Myocyte (in vitro differentiated cells): ENCODE data around the gene SNRPE. TPM values are rescaled to one million over a fixed set of nuclear protein-coding genes. Genes with fewer than 3 reads are reported as not detected.

Experiments
- DNase-seq: peaks from one replicate; pipeline ENCODE4 v3.0.0-alpha.2; 2012; ENCODE audit warnings: low read depth
- total RNA-seq: library from RNA; depleted of rRNA; stranded (reverse); fragments of >200 nt; gene quantifications from 2 replicates; pipeline ENCODE4 v1.2.3, GENCODE V29; 2014

SNRPE gene
- total RNA-seq, 1 donor from 2014 or later = 50.6 TPM

DNA sequence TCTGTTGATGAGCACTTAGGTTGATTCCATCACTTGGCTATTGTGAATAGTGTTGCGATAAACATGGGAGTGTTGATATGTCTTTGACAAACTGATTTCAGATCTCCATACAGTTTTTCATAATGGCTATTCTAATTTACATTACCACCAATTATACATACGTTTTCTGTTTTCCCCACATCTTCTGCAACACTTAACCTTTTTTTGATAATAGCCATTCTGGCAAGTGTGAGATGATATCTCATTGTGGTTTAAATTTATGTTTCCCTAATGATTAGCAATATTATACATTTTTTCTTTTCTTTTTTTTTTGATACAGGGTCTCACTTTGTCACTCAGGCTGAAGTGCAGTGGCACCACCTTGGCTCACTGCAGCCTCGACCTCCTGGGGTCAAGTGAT lies 17.0 kb downstream of the SNRPE start:
- no peak for DNase-seq

DNA sequence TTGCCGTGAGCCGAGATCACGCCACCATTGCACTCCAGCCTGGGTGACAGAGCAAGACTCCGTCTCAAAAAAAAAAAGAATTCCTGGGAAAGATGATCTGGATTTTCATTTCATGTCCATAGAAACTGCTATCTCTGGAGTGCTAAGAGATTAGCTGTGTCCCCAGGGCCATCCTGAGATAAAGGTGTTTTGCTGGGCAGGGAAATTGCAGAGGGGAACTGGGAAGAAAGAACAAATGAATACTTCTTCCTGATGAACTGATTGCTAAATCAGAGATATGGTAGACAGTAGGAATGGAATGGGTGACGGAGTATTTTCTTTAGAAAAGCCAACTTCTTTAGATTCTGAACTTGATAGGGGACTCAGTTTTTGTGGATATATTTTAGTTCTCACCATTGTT lies 19.2 kb downstream of the SNRPE start:
- no peak for DNase-seq

DNA sequence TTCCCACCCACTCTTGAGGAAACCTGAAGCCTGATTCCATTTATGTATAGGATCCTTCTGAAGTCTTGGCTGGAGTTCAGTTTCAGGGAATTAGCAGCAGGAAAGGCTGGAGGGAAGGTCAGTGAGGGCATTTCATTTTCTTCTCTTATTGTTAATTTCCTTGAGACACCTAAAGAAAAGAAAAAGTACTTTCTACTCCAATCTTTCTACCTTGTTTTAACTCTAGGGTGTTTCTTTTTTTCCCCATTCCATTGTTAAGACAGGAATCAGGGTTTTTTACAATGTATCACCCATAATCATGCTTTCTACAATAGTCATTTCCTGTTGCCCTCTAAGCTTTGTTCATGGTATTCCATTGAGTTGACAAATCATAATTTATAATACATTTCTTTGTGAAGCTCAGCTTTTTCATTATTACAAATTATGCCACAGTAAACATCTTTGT lies 27.4 kb downstream of the SNRPE start:
- no peak for DNase-seq

DNA sequence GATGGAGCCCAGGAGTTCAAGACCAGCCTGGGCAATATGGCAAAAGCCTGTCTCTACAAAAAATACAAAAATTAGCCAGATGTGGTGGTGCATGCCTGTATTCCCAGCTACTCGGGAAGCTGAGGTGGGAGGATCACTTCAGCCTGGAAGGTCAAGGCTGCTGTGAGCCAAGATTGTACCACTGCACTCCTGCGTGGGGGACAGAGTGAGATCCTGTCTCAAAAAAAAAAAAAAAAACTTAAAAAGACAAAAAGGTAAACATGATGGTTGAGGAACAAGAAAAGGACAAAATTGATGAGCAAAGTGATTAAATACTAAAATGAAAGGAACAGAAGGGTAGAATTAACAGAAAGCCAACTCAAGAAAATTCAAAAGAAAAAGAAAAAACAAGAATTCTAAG lies 30.6 kb downstream of the SNRPE start:
- DNase-seq = no peak

DNA sequence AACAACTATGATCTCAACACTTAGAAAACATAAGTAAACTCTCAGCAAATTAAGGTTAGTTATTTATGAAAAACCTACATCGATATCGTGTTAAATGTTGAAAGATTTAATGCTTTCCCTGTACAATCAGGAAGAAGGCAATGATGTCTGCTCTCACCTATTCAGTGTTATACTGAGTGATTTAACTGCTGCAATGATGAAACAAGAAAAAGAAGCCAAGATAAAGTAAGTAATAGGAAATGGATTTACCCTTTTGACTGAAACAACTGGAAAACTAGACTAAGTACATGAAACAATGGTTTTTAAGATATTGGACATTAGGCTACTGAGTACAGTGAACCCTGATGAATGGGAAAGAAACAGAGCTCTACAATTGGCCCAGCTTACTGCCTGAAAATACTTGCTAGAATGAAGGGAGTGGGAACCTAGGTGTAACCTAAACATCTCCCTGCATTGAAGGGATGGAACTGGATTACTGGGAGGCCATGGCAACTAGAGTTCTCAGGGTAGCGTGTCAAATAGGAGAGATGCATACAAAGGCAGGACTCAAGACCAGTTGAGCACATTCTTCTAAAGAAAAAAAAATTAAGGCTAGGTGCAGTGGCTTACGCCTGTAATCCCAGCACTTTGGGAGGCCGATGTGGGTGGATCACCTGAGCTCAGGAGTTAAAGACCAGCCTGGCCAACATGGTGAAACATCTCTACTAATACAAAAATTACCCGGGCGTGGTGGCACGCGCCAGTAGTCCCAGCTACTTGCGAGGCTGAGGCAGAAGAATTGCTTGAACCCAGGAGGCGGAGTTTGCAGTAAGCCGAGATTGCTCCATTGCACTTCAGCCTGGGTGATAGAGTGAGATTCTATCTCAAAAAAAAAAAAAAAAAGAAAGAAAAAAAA lies 37.3 kb downstream of the SNRPE start:
- no peak for DNase-seq

DNA sequence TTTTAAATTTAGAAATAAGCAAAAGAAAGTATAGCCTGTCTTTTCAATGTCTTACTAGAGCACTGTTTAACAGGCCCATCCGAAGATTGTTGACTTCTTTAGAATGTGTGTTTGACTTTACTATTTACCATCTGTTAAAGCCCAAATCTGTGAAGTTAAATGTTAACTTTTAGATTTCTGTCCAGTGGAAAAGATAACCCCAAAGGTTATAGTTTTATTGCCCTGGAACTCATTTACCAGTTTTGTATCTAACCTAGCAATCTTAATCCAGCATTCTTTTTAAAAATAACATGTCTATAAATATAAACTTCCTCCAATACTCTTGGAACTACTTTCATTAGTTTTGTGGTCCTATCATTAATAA lies 37.9 kb downstream of the SNRPE start:
- no peak for DNase-seq

DNA sequence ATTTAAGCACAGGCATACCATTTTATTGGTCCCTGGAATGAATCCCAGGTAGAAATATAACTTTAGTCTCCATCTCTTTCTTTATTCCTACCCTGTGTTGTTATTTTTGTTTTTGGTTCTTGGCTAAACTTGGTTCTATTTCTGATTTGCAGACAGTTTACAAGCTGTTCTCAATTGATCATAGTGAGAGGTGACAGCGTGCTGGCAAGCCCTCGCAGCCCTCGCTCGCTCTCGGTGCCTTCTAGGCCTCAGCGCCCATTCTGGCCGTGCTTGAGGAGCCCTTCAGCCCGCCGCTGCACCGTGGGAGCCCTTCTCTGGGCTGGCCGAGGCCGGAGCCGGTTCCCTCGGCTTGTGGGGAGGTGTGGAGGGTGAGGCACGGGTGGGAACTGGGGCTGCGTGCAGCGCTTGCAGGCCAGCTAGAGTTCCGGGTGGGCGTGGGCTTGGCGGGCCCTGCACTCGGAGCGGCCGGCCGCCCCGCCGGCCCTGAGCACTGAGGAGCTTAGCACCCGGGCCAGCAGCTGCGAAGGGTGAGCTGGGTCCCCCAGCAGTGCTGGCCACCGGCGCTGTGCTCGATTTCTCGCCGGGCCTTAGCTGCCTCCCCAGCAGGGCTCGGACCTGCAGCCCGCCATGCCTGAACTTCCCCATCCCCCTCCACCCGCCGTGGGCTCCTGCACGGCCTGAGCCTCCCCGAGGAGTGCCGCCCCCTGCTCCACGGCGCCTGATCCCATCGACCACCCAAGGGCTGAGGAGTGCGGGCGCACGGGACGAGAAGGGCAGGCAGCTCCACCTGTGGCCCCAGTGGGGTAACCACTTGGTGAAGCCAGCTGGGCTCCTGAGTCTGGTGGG lies 38.7 kb downstream of the SNRPE start:
- DNase-seq = no peak

DNA sequence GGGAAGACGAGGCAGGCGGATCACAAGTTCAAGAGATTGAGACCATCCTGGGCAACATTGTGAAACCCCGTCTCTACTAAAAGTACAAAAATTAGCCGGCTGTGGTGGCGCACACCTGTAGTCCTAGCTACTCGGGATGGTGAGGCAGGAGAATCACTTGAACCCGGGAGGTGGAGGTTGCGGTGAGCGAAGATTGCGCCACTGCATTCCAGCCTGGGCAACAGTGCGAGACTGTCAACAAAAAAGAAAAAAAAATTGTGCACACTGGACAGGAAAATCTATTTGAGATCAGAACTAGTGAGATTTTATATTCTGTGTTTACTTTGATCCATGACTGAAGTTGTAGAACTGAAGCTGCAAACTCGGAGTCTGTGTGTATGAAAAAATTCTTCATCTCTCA lies 40.2 kb downstream of the SNRPE start:
- no peak for DNase-seq

DNA sequence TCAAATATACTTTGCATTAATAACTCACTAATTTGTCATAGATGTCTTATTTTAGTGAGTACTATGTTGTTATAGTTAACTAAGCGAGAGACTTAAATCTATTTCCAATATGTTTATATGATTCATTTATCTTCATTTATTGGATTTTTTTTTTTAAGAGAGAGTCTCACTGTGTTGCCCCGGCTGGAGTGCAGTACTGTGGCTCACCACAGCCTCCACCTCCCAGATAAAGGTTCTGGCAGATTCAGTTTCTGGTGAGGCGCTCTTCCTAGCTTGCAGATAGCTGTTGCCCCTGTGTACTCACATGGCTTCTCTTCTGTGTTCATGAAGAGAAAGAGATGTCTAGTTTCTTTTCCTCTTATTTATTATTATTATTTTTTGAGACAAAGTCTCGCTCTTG lies 43.9 kb downstream of the SNRPE start:
- DNase-seq = no peak

DNA sequence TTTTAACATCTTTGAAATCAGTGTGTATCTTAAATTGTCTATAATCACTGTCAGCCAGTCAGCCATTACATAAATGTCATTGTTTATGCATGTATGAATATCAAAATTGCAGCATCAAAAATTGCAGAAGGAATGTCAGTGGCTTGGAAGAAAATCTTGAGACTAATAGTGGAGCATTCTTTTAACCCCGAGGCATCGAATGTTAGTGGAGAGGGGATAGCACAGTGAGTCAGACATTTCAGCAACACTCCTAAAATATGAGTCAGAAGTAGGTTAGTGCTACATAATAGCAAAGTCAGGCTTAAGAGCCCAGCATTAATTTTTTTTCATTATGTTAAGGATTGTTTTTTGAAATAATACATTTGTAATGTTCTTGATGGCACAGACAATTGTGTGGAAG lies 45.5 kb downstream of the SNRPE start:
- DNase-seq = peak; percentile 74

DNA sequence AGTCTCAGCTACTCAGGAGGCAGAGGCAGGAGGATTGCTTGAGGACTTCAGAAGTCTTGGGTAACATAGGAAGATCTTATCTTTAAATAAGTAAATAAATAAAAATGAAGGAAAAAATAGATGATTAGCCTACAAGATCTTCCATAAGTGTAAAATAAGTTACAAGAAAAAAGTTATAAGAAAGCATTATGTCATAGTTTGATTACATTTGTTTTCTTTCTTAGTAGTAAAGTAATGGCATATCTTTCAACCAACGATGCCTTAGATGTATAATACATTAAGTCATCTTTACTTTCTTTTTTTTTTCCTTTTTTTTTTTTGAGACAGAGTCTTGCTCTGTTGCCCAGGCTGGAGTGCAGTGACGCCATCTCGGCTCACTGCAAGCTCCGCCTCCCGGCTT lies 46.5 kb downstream of the SNRPE start:
- DNase-seq = no peak

DNA sequence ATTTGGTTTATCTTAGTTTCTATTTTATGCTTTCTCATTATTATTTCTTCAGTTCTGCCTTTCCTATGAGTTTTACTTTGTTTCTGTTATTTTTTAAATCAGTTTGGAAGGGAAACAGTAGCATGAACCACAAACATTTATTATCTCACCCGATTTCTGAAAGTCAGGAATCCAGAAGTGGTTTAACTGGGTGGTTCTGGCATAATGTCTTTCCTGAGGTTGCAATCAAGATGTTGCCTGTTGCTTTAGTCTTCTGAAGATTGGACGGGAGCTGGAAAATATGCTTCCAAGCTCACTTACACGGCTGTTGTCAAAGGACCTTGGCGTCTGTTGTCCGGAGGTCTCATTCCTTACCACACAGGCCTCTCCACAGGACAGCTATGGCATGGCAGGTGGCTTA lies 50.4 kb downstream of the SNRPE start:
- peak; percentile 43 for DNase-seq

DNA sequence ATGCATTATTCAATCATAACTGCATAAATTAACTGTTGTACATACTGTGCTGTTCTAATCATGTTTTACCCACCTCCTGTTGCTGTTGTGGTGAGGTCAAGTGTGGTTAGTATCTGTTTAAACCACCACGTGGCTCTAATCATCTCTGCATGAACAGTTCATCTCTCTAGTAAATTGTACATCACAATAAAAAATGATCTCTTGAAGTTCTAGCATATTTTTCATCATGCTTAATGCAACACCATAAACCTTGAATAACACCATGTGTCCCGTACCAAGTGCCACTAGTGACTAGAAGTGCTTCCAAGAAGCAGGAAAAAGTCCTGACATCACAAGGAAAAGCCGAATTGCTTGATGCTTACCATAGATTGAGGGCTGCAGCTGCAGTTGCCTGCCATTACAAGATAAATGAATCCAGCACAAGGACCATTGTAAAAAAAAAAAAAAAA lies 51.7 kb downstream of the SNRPE start:
- peak; percentile 47 for DNase-seq

DNA sequence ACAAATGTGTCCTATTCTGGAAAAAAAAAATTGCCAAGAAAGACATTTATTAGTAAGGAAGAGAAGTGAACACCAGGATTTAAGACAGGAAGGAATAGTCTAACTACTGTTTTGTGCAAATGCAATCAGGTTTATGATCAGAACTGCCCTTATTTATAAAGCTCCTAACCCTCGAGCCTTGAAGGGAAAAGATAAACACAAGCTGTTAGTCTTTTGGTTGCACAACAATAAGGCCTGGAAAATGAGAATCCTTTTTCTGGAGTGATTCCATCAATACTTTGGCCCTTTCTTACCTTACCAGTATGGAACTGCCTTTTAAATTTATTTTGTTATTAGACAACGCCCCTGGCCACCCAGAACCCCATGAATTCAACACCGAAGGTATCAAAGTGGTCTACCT lies 52.9 kb downstream of the SNRPE start:
- no peak for DNase-seq

DNA sequence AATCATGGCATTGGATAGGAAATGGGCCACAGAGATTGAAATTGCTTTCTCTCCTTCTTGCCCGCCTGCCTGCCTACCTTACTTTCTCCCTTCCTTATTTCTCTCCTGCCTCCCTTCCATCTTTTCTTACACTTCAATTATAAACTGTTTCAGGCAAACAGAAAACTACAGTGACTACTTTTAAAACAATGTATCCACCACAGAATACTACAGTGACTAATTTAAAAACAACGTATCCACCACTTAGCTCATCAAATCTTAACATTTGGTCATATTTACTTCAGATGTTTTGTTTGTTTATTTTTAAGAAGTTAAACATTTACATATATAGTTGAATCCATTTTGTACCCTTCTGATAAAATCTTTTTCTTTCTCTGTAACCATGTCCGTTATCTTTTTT lies 54.4 kb downstream of the SNRPE start:
- no peak for DNase-seq

DNA sequence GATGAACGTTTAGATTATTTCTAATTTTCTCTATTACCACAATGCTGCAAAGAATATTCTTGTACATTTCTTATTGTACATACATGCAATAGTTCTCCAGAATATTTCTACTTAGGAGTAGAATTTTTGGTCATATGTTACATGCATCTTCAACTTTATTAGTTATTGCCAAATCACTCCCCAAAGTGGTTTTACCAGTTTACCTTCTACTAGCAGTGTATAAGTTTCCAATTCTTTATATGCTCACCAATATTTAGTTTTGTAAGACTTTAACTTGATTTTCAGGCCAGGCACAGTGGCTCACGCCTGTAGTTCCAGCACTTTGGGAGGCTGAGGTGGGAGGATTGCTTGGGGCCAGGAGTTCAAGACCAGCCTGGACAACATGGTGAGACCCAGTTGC lies 55.4 kb downstream of the SNRPE start:
- no peak for DNase-seq

Other genes with a start within 250 kb of the SNRPE start
- 13.9 and 17.5 TPM in 2 replicates for gene ATP2B4, start 234.8 kb upstream of the SNRPE start, total RNA-seq
- gene LAX1, start 96.4 kb upstream of the SNRPE start, total RNA-seq = not detected in 2 replicates
- 19.6 and 20.6 TPM in 2 replicates for gene ZBED6, start 66.0 kb upstream of the SNRPE start, total RNA-seq
- 100 and 103 TPM in 2 replicates for gene ZC3H11A, start 66.0 kb upstream of the SNRPE start, total RNA-seq
- gene SOX13, start 211.5 kb downstream of the SNRPE start, total RNA-seq = 2.8 and 5.0 TPM in 2 replicates